ENCODE results near the gene GSTA2. TPM values are rescaled to one million over a fixed set of nuclear protein-coding genes. Genes with fewer than 3 reads are reported as not detected.
"Not testable (repeated sequence)": the region's sequence is repeated elsewhere in the genome, so short reads cannot be mapped to it uniquely, and the experiment has no call there.

The GSTA2 gene
- total and polyA plus RNA-seq, 7 donors = not detected

- no peaks in the 10 kb centered on the region for H3K4me1 ChIP-seq
- H3K27me3 ChIP-seq = no peaks in the 10 kb centered on the region
- TF ChIP-seq EP300 (IDR thresholded peaks at IDR 0.05) = no peak
- no peak for TF ChIP-seq POLR2A (IDR thresholded peaks at IDR 0.05)
- TF ChIP-seq POLR2AphosphoS5 (IDR thresholded peaks at IDR 0.05) = no peak
- no peak for TF ChIP-seq CTCF (IDR thresholded peaks at IDR 0.05)
- H3K4me3 ChIP-seq = no peak overlapping the region
- intact Hi-C loops (cut with DNase I) = no loop called here
- no peak for DNase-seq
- H3K36me3 ChIP-seq = no peaks in the 10 kb centered on the region
- 93 to 97% methylated on average over 3 of the region's 3 CpGs for WGBS, 2 donors
- H3K9me3 ChIP-seq = no peaks in the 10 kb centered on the region
- no peak overlapping the region for H3K27ac ChIP-seq
These were observed 57.3 kb downstream of the GSTA2 start for GRCh38 chr6:52706001-52706400.

- WGBS, 2 donors = 93 to 94% methylated on average over 6 of the region's 6 CpGs
- DNase-seq; H3K27me3 ChIP-seq; H3K4me1 ChIP-seq; H3K27ac ChIP-seq; intact Hi-C loops (cut with DNase I); H3K9me3 ChIP-seq; H3K36me3 ChIP-seq; H3K4me3 ChIP-seq: not testable (repeated sequence)
These were observed 58.3 kb downstream of the GSTA2 start for GRCh38 chr6:52704781-52705502.

- no peak for DNase-seq
- Histone ChIP-seq H3K27me3 (no peaks in the 10 kb centered on the region), H3K4me1 (no peaks in the 10 kb centered on the region), H3K27ac (no peak overlapping the region), H3K4me3 (no peak overlapping the region), H3K9me3 (no peaks in the 10 kb centered on the region), H3K36me3 (no peaks in the 10 kb centered on the region)
- TF ChIP-seq CTCF (IDR thresholded peaks at IDR 0.05) (no peak), EP300 (IDR thresholded peaks at IDR 0.05) (no peak), POLR2AphosphoS5 (IDR thresholded peaks at IDR 0.05) (no peak), POLR2A (IDR thresholded peaks at IDR 0.05) (no peak)
- intact Hi-C loops (cut with DNase I) = no loop called here
These were observed 59.2 kb downstream of the GSTA2 start for GRCh38 chr6:52704060-52704459.

Other genes with a start within 250 kb of the GSTA2 start
- gene TRAM2, start 186.4 kb downstream of the GSTA2 start, total RNA-seq = 10 to 100 TPM in 3 of 4 donors, 1 to 10 TPM in 1; 9.6 to 15.0 (median 12.4) TPM
- gene TRAM2, start 186.4 kb downstream of the GSTA2 start, polyA plus RNA-seq = 10 to 100 TPM in 1 of 3 donors, 1 to 10 TPM in 2; 1.8 to 13.3 (median 3.6) TPM
- gene TMEM14A, start 92.4 kb downstream of the GSTA2 start, total RNA-seq = 10 to 100 TPM; 24.7 to 48.5 (median 41.2) TPM
- 10 to 100 TPM; 18.5 to 25.2 (median 24.1) TPM for gene TMEM14A, start 92.4 kb downstream of the GSTA2 start, polyA plus RNA-seq
- not detected for gene GSTA1, start 40.3 kb upstream of the GSTA2 start, total RNA-seq
- gene GSTA1, start 40.3 kb upstream of the GSTA2 start, polyA plus RNA-seq = 10 to 100 TPM in 2 of 3 donors, under 1 TPM in 1; 0.10 to 19.4 (median 15.6) TPM
- gene GSTA5, start 77.3 kb upstream of the GSTA2 start, total RNA-seq = not detected
- gene GSTA5, start 77.3 kb upstream of the GSTA2 start, polyA plus RNA-seq = not detected
- gene GSTA3, start 146.2 kb upstream of the GSTA2 start, total RNA-seq = not detected
- gene GSTA3, start 146.2 kb upstream of the GSTA2 start, polyA plus RNA-seq = not detected
- gene GSTA4, start 231.8 kb upstream of the GSTA2 start, total RNA-seq = 10 to 100 TPM; 21.0 to 37.0 (median 32.0) TPM
- gene GSTA4, start 231.8 kb upstream of the GSTA2 start, polyA plus RNA-seq = 10 to 100 TPM; 15.6 to 18.0 (median 16.2) TPM